Fibroblast of lung (primary cell): ENCODE data around the gene CNN2. TPM values are rescaled to one million over a fixed set of nuclear protein-coding genes. Genes with fewer than 3 reads are reported as not detected.

ENCODE experiments used
- DNase-seq, 2 donors: peaks; one replicate each; pipeline versions ENCODE4 v3.0.0 to v3.0.0-alpha.2; 2010; ENCODE audit warnings: low read depth in 2 of 2
- H2AFZ ChIP-seq: 2 replicates; pipeline ENCODE4 v1.5.1; 2012; ENCODE audit warnings: low read length, control low read depth, inconsistent platforms
- H3K27ac ChIP-seq: 2 replicates; pipeline ENCODE4 v1.5.1; 2011; ENCODE audit warnings: low read length, control low read depth; ENCODE audit not compliant: insufficient read depth
- H3K27me3 ChIP-seq: 2 replicates; pipeline ENCODE4 v1.5.1; 2011; ENCODE audit warnings: mild to moderate bottlenecking, low read length; ENCODE audit not compliant: control insufficient read depth, insufficient read depth
- H3K36me3 ChIP-seq: 2 replicates; pipeline ENCODE4 v1.5.1; 2011; ENCODE audit warnings: low read length; ENCODE audit not compliant: control insufficient read depth, insufficient read depth
- H3K4me1 ChIP-seq: 2 replicates; pipeline ENCODE4 v1.5.1; 2011; ENCODE audit warnings: low read length; ENCODE audit not compliant: control insufficient read depth, insufficient read depth; ENCODE audit errors: extremely low read depth
- H3K4me2 ChIP-seq: 2 replicates; pipeline ENCODE4 v1.5.1; 2011; ENCODE audit warnings: low read length, control low read depth; ENCODE audit not compliant: insufficient read depth; ENCODE audit errors: extremely low read depth
- H3K4me3 ChIP-seq, 4 experiments: fragments of 200-600 bp in 1 of 4; sonication (generic) in 1 of 4; replicated peaks in 1 of 4; 2 replicates each; pipeline ENCODE4 v1.5.1; 2011 to 2016; ENCODE audit warnings: low read length in 4 of 4, low read depth in 3 of 4, mild to moderate bottlenecking in 3 of 4, control low read depth in 2 of 4, inconsistent platforms in 1 of 4, mixed read lengths in 1 of 4; ENCODE audit not compliant: insufficient read depth in 1 of 4; ENCODE audit errors: control extremely low read depth in 1 of 4
- H3K79me2 ChIP-seq: 2 replicates; pipeline ENCODE4 v1.5.1; 2012; ENCODE audit warnings: mild to moderate bottlenecking, low read length, inconsistent platforms; ENCODE audit not compliant: control insufficient read depth, insufficient read depth
- H3K9ac ChIP-seq: 2 replicates; pipeline ENCODE4 v1.5.1; 2011; ENCODE audit warnings: mild to moderate bottlenecking, low read length, control low read depth; ENCODE audit not compliant: insufficient read depth
- H3K9me3 ChIP-seq: 2 replicates; pipeline ENCODE4 v1.5.1; 2012; ENCODE audit warnings: low read depth, low read length; ENCODE audit not compliant: control insufficient read depth, insufficient read depth
- H4K20me1 ChIP-seq: 2 replicates; pipeline ENCODE4 v1.5.1; 2011; ENCODE audit warnings: low read length; ENCODE audit not compliant: control insufficient read depth, insufficient read depth; ENCODE audit errors: extremely low read depth
- CTCF ChIP-seq, 2 donors: IDR thresholded peaks in 1 of 2; conservative IDR thresholded peaks in 1 of 2; 1 replicate in 1 of 2; 2 replicates in 1 of 2; pipeline ENCODE4 v1.5.1; 2011 to 2012; ENCODE audit warnings: low read length in 2 of 2, control low read depth in 1 of 2, inconsistent platforms in 1 of 2, low read depth in 1 of 2, mild to moderate bottlenecking in 1 of 2
- EZH2 ChIP-seq: IDR thresholded peaks from 2 replicates; pipeline ENCODE4 v1.5.1; 2012; ENCODE audit warnings: low read length, control low read depth, mild to moderate bottlenecking; ENCODE audit errors: missing control alignments
- polyA plus RNA-seq, 2 donors: library from polyadenylated mRNA; depleted of rRNA in 1 of 2; stranded (reverse) in 1 of 2; unstranded in 1 of 2; fragments of >200 nt; gene quantifications; 2 replicates each; pipeline ENCODE4 v1.2.1, GENCODE V29; 2011 to 2012; ENCODE audit warnings: missing spikeins in 1 of 2
- total RNA-seq: library from RNA; depleted of rRNA; stranded (reverse); fragments of >200 nt; gene quantifications from 2 replicates; pipeline ENCODE4 v1.2.1, GENCODE V29; 2014

CNN2 gene
- total and polyA plus RNA-seq, 2 donors (not counting 1 experiment from before 2014, with no cell fraction given) = 194 to 473 TPM

DNA sequence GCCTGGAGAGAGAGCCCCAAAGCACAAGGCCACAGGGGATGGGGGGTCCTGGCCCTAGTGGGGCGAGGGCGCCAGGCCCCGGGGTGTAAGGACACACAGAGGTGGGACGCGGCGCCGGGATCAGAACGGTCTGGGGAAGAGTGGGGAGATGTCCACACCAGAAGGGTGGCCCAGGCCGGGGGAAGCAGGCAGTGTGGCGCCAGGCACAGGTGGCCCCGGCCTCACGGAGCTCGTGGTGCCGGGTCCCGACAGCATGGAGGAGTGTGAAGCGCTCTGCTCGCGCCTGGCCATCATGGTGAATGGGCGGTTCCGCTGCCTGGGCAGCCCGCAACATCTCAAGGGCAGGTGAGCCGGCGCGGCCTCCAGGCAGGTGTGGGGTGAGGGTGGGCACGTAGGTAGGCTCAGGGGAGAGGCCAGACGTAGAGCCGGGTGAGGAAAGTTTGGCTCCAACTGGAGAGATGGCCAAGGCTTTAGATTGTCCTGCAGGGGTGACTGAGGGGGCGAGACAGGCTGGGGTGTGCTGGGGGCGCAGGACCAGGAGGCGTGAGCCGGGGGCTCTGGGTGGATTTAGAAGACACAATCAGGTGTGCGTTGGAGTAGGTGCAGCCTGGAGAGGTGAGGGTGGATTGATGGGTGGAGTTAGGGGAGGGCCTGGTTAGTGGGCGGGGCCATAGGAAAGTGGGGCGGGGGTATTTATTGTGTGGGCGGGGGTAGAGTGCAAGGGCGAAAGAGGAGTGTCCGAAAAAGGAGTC is 37.7 kb downstream of the CNN2 start:
- Histone ChIP-seq H3K79me2 (no peaks in the 10 kb centered on the region), H4K20me1 (no peaks in the 10 kb centered on the region), H3K9me3 (no peaks in the 10 kb centered on the region), H3K36me3 (no peaks in the 10 kb centered on the region), H3K9ac (no peak overlapping the region), H3K4me1 (no peaks in the 10 kb centered on the region), H3K4me2 (no peak overlapping the region), H3K27me3 (peaks cover 10% of the 10 kb centered on the region), H2AFZ (no peak overlapping the region), H3K4me3 (no peak overlapping the region), H3K27ac (no peak overlapping the region)
- DNase-seq = no peak
- no peak for TF ChIP-seq CTCF (conservative IDR thresholded peaks at IDR 0.05 in 1 of 2, IDR thresholded peaks at IDR 0.05 in 1 of 2; ENCODE audit: low read depth in 1 of 2, low read length in 2 of 2)
- TF ChIP-seq EZH2 = no peak

DNA sequence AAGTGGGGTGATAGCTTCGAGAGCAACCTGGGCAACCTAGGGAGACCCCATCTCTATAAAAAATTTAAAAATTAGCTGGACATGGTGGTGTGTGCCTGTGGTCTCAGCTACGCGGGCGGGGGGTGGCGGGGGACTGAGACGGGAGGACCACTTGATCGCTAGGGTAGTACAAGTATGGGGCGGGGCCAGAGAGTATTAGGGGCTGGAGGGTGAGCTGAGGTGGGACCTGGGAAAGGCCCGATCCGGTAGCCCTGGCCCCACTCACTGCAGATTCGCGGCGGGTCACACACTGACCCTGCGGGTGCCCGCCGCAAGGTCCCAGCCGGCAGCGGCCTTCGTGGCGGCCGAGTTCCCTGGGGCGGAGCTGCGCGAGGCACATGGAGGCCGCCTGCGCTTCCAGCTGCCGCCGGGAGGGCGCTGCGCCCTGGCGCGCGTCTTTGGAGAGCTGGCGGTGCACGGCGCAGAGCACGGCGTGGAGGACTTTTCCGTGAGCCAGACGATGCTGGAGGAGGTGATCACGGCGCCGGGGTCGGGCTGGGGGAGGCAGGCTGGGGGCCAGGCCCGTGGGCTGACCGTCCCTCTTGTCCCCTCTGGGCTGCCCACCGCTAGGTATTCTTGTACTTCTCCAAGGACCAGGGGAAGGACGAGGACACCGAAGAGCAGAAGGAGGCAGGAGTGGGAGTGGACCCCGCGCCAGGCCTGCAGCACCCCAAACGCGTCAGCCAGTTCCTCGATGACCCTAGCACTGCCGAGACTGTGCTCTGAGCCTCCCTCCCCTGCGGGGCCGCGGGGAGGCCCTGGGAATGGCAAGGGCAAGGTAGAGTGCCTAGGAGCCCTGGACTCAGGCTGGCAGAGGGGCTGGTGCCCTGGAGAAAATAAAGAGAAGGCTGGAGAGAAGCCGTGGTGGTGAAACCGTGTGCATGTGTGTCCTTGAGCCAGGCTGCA is 38.5 kb downstream of the CNN2 start:
- Histone ChIP-seq H3K27ac (no peak overlapping the region), H3K36me3 (no peaks in the 10 kb centered on the region), H2AFZ (no peak overlapping the region), H3K4me3 (no peak overlapping the region), H3K9ac (no peak overlapping the region), H3K9me3 (no peaks in the 10 kb centered on the region), H3K4me2 (no peak overlapping the region), H3K79me2 (no peaks in the 10 kb centered on the region), H4K20me1 (no peaks in the 10 kb centered on the region), H3K4me1 (no peaks in the 10 kb centered on the region), H3K27me3 (peaks cover 13% of the 10 kb centered on the region)
- peak; percentile 67 to 69 for DNase-seq
- TF ChIP-seq EZH2 = no peak
- TF ChIP-seq CTCF (conservative IDR thresholded peaks at IDR 0.05 in 1 of 2, IDR thresholded peaks at IDR 0.05 in 1 of 2; ENCODE audit: low read depth in 1 of 2, low read length in 2 of 2) = peak; percentile 47 to 63

DNA sequence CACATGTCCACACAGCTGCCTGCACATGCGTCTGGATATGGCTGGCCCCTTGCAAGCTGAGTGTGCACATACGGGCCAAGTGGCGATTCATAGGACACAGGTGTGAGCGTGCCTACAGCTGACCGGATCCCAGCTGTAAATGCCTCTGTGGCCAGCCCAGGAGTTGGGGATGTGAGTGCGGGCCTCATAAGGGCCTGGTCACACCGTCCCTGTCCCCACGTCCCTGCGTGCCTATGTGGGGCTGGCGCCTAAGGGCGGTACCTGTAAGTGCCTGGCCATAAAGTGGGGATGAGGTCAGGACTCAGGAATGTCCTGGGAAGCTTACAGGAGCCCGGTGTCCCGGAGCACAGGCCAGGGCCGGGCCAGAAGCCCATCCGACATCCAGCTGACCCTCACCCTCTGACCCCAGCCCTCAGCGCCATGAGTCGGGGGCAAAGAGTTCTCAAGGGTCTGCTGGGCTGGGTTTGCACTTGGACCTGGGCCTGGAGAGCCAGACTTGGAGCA is 39.2 kb downstream of the CNN2 start:
- no peak overlapping the region for H3K4me2 ChIP-seq
- no peak overlapping the region for H2AFZ ChIP-seq
- H3K9me3 ChIP-seq = no peaks in the 10 kb centered on the region
- no peaks in the 10 kb centered on the region for H3K36me3 ChIP-seq
- no peak overlapping the region for H3K9ac ChIP-seq
- DNase-seq = no peak
- H4K20me1 ChIP-seq = no peaks in the 10 kb centered on the region
- H3K4me3 ChIP-seq = no peak overlapping the region
- H3K79me2 ChIP-seq = no peaks in the 10 kb centered on the region
- TF ChIP-seq CTCF (conservative IDR thresholded peaks at IDR 0.05 in 1 of 2, IDR thresholded peaks at IDR 0.05 in 1 of 2; ENCODE audit: low read depth in 1 of 2, low read length in 2 of 2) (no peak), EZH2 (no peak)
- H3K27me3 ChIP-seq = peaks cover 15% of the 10 kb centered on the region
- no peak overlapping the region for H3K27ac ChIP-seq
- no peaks in the 10 kb centered on the region for H3K4me1 ChIP-seq
